Body of pancreas (tissue), 4 donors: Measurements from ENCODE around the gene FAM186B. TPM values are rescaled to one million over a fixed set of nuclear protein-coding genes. Genes with fewer than 3 reads are reported as not detected.

ENCODE experiments used
- ATAC-seq: fragments of 150-250 bp; one replicate; pipeline ENCODE4 v1.9.1; 2016
- DNase-seq, 4 donors: peaks; one replicate each; pipeline ENCODE4 v3.0.0-alpha.2; 2019
- H3K27ac ChIP-seq, 4 donors: fragments of 200-600 bp; sonication (generic); 1 replicate in 3 of 4; 2 replicates in 1 of 4; pipeline versions ENCODE4 v1.5.1 to v1.6.1; 2016 to 2019; ENCODE audit warnings: mild to moderate bottlenecking in 1 of 4, mixed read lengths in 1 of 4, moderate library complexity in 1 of 4
- H3K27me3 ChIP-seq, 2 donors: fragments of 200-600 bp; sonication (generic); one replicate each; pipeline ENCODE4 v1.6.0; 2016; ENCODE audit warnings: mild to moderate bottlenecking in 1 of 2
- H3K36me3 ChIP-seq, 2 donors: fragments of 200-600 bp; sonication (generic); replicated peaks in 1 of 2; 2 replicates each; pipeline ENCODE4 v1.5.1; 2016; ENCODE audit warnings: low read depth in 2 of 2; ENCODE audit not compliant: insufficient read depth in 1 of 2
- H3K4me1 ChIP-seq: fragments of 200-600 bp; sonication (generic); one replicate; pipeline ENCODE4 v1.6.0; 2016
- H3K4me3 ChIP-seq, 2 donors: fragments of 200-600 bp; sonication (generic); 1 replicate in 1 of 2; 2 replicates in 1 of 2; pipeline ENCODE4 v1.5.1; 2016 to 2019
- H3K9me3 ChIP-seq, 3 donors: fragments of 200-600 bp; sonication (generic); 1 replicate in 2 of 3; 2 replicates in 1 of 3; pipeline ENCODE4 v1.5.1; 2016
- CTCF ChIP-seq, 7 experiments: fragments of 450-650 bp in 4 of 7; fragments of 200-600 bp in 3 of 7; sonication (generic) in 3 of 7; IDR thresholded peaks; one replicate each; pipeline ENCODE4 v1.5.1; 2016 to 2019; ENCODE audit warnings: antibody characterized with exemption in 7 of 7
- POLR2A ChIP-seq, 3 donors: fragments of 450-650 bp; IDR thresholded peaks; one replicate each; pipeline ENCODE4 v1.6.1; 2016; ENCODE audit warnings: antibody characterized with exemption in 3 of 3, mild to moderate bottlenecking in 2 of 3
- WGBS, 2 donors: methylation state at CpG; one replicate each; pipeline ENCODE4 v1.1.5; 2017; 5-methylcytosine and 5-hydroxymethylcytosine counted together
- intact Hi-C: fragments of 100-400 bp; cut with DNase I; formaldehyde crosslinking; loops from one replicate; pipeline ENCODE4 v1.15.1; 2023
- total RNA-seq, 2 donors: library from RNA; depleted of rRNA; stranded (reverse); fragments of >200 nt; gene quantifications; one replicate each; pipeline ENCODE4 v1.1.0, GENCODE V29; 2016

Gene FAM186B
- total RNA-seq, 2 donors from 2014 or later: 0.78 TPM; not detected in 1

GRCh38 chr12:49567611-49568441 is 37.6 kb downstream of the FAM186B start, which contains the start of gene MCRS1:
TSS of gene MCRS1 (minus strand) at chr12:49568142. CDS start at chr12:49566731, 1,411 bp downstream.
- Histone ChIP-seq H3K9me3 (no peaks in the 10 kb centered on the region), H3K36me3 (peaks cover under 1 to 9% of the 10 kb centered on the region in 2 donors), H3K4me1 (peaks cover 25% of the 10 kb centered on the region), H3K27ac (peak within 1 kb of the TSS; percentile 53 to 86 (median 78)), H3K27me3 (no peaks in the 10 kb centered on the region), H3K4me3 (peak within 1 kb of the TSS; percentile 46 to 94)
- TF ChIP-seq POLR2A (IDR thresholded peaks at IDR 0.05) (peak; percentile 30 to 82 (median 79)), CTCF (IDR thresholded peaks at IDR 0.05) (no peak)
- peak; percentile 94 for ATAC-seq
- 0% methylated on average over 34 to 54 of the region's 54 CpGs for WGBS, 2 donors
- DNase-seq: peak; percentile 90 to 93 (median 93)
- intact Hi-C loops: no loop called here

- H3K4me3 ChIP-seq: peak overlapping the region; percentile 46 to 94
- intact Hi-C loops: no loop called here
Observed at GRCh38 chr12:49567302-49567610, 38.2 kb downstream of the FAM186B start.

GRCh38 chr12:49566361-49566760 is 39.1 kb downstream of the FAM186B start:
- Histone ChIP-seq H3K36me3 (peaks cover 8 to 20% of the 10 kb centered on the region in 2 donors), H3K4me3 (no peak overlapping the region), H3K27me3 (no peaks in the 10 kb centered on the region), H3K9me3 (no peaks in the 10 kb centered on the region), H3K4me1 (peaks cover 25% of the 10 kb centered on the region), H3K27ac (no peak overlapping the region)
- DNase-seq (no peak), ATAC-seq (no peak)
- WGBS, 2 donors: 88 to 94% methylated on average over 6 to 13 of the region's 13 CpGs
- intact Hi-C loops: no loop called here
- TF ChIP-seq CTCF (IDR thresholded peaks at IDR 0.05) (no peak), POLR2A (IDR thresholded peaks at IDR 0.05) (no peak)

More at GRCh38 chr12:49567302-49567610, 38.2 kb downstream of the FAM186B start:
- ATAC-seq: peak; percentile 7
- Histone ChIP-seq H3K4me1 (peaks cover 25% of the 10 kb centered on the region), H3K36me3 (peaks cover 7 to 13% of the 10 kb centered on the region in 2 donors), H3K27ac (peak overlapping the region in 3 of 4 donors; percentile 70 to 86 (median 86)), H3K9me3 (no peaks in the 10 kb centered on the region), H3K27me3 (no peaks in the 10 kb centered on the region)
- no peak for DNase-seq
- TF ChIP-seq POLR2A (IDR thresholded peaks at IDR 0.05) (no peak), CTCF (IDR thresholded peaks at IDR 0.05) (no peak)
- 4% methylated on average over 10 to 11 of the region's 11 CpGs for WGBS, 2 donors

GRCh38 chr12:49565406-49566265 is 39.8 kb downstream of the FAM186B start:
- H3K27ac ChIP-seq: no peak overlapping the region
- peaks cover 25% of the 10 kb centered on the region for H3K4me1 ChIP-seq
- intact Hi-C loops: no loop called here
- WGBS, 2 donors: 87 to 94% methylated on average over 11 to 12 of the region's 12 CpGs
- no peak for TF ChIP-seq CTCF (IDR thresholded peaks at IDR 0.05)
- no peak for TF ChIP-seq POLR2A (IDR thresholded peaks at IDR 0.05)
- DNase-seq: no peak
- peaks cover 8 to 22% of the 10 kb centered on the region in 2 donors for H3K36me3 ChIP-seq
- no peaks in the 10 kb centered on the region for H3K9me3 ChIP-seq
- H3K4me3 ChIP-seq: no peak overlapping the region
- no peak for ATAC-seq
- H3K27me3 ChIP-seq: no peaks in the 10 kb centered on the region
